Ectodermal cell (in vitro differentiated cells): ENCODE results near the gene CLTCL1.

ENCODE experiments used
- H3K27ac ChIP-seq: 2 replicates; pipeline ENCODE4 v1.7.0; 2013; ENCODE audit warnings: mild to moderate bottlenecking, low read depth, low read length; ENCODE audit not compliant: insufficient read depth, poor library complexity, severe bottlenecking
- H3K27me3 ChIP-seq: 2 replicates; pipeline ENCODE4 v1.7.0; 2013; ENCODE audit warnings: mild to moderate bottlenecking, low read length; ENCODE audit not compliant: insufficient read depth, control insufficient read depth, poor library complexity, severe bottlenecking
- H3K36me3 ChIP-seq: one replicate; pipeline ENCODE4 v1.7.0; 2013; ENCODE audit warnings: low read length; ENCODE audit not compliant: control insufficient read depth, insufficient read depth
- H3K4me1 ChIP-seq: one replicate; pipeline ENCODE4 v1.7.0; 2013; ENCODE audit warnings: low read length; ENCODE audit not compliant: control insufficient read depth, insufficient read depth
- H3K4me3 ChIP-seq: 2 replicates; pipeline ENCODE4 v1.7.0; 2013; ENCODE audit warnings: low read depth, low read length, control low read depth; ENCODE audit not compliant: insufficient read depth
- H3K9me3 ChIP-seq: 2 replicates; pipeline ENCODE4 v1.7.0; 2013; ENCODE audit warnings: mild to moderate bottlenecking, low read length, moderate library complexity; ENCODE audit not compliant: control insufficient read depth
- WGBS, 2 experiments: methylation state at CpG; one replicate each; pipeline ENCODE4 v1.1.7; 2013; ENCODE audit warnings: missing lambda C conversion rate in 2 of 2; 5-methylcytosine and 5-hydroxymethylcytosine counted together

Gene CLTCL1

DNA sequence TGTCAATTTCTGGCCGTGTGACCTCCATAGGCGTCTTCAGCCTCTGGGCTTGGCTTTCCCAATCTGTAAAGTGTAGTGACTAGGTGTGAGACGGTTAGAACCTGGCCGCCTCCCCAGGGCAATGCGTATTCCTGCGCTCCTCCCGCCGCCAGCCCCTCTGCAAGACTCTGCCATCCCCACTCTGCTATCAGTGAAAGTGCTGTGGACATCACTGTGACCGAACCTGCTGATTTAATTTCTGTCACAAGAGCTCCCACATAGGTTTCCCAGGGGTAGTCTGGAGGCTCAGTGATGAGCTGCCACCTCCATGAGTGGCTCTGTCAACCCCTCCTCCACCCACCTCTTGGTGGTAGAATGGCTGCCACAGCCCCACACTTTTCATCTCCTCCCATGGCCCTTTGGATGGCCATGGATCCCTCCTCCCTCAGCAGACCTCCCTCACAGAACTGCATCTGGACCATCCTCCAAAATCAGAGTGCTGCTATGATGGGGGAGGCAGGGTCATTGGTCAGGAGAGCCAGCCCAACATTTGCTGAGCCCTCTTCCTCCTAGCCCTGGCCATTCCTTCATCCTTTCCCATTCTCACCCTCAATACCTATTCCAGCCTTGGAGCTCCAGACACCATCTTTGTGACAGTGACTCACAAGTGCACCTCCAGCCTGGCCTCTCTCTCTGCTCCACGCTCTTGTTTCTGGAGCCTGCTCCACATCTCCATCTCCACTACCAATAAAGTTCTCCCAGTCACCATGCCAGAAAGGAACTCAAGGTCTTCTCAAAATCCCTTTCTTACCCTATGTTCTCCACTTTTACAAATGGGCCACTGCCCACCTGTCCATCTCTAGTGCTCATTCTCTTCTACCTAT lies 140.0 kb downstream of the CLTCL1 start:
- Histone ChIP-seq H3K9me3 (no peaks in the 10 kb centered on the region), H3K27me3 (peaks cover 79% of the 10 kb centered on the region), H3K4me3 (no peak overlapping the region), H3K27ac (no peak overlapping the region), H3K4me1 (no peaks in the 10 kb centered on the region), H3K36me3 (no peaks in the 10 kb centered on the region)
- WGBS, 2 experiments = 59 to 67% methylated on average over 10 of the region's 10 CpGs

DNA sequence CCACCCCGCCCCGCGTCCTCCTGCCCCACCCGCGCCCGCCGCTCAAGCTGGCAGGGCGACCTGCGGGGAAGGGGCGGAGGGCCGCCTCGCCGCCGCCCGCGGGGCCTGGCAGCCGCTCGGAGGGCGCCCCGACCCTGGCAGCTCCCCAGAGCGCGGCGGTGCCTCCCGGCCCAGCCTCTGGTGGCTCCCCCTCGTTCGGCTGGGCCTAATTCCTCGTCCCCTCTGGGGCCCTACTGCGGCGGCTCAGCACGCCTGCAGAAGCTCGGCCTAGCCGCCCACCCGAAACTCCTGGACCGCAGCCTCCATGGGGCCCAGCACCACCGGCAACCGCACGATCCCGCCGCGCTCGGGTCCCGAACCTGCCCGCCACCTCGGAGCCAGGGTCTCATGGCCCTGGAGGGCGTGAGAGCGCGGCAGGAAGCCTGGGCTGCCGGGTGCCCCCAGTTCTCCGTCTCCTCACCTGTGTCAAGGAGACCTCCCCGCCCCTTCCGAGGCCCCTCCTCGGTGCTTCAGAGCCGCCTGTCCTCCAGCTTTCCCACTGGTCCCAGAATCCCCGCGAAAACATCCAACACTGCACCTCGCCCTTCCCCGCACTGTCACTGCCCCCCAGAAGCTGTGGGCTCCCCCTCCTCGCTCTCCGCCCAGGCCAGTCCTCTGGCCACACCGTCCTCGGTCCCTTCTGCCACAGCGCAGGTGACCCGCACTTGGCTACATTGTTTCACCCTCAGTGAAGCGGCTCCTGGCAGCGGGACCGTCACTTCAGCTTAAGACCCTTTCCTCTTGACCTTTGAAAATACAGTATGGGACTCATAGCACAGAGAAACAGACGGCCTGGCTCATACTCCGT lies 140.8 kb downstream of the CLTCL1 start:
- Histone ChIP-seq H3K4me3 (no peak overlapping the region), H3K4me1 (no peaks in the 10 kb centered on the region), H3K9me3 (no peaks in the 10 kb centered on the region), H3K27me3 (peaks cover 84% of the 10 kb centered on the region), H3K36me3 (no peaks in the 10 kb centered on the region), H3K27ac (no peak overlapping the region)
- 21 to 22% methylated on average over 68 of the region's 68 CpGs for WGBS, 2 experiments

DNA sequence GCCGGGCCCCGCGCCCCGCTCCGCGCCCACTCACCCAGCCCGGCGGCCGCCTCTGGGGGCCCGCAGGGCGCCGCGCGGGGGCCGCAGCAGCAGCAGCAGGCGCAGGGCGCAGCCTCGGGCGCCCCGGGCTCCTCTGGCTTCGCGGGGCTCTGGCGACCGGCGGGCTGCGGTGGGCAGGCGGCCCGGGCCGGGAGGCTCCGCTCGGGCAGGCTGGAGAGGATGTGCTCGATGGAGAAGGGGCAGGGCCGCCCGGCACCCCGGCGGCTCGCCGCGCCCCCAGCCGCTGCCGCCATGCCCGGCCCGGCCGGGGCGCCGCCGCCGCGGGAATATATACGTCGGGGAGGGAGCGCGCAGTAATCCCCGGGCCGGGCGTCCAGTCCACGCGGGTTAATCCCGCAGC lies 141.5 kb downstream of the CLTCL1 start, which contains the start of gene GSC2:
Gene GSC2 (minus strand): TSS at position 302 of the 400 bp plus-strand sequence. CDS start 9 bp downstream, at position 293.
- Histone ChIP-seq H3K36me3 (no peaks in the 10 kb centered on the region), H3K27me3 (peaks cover 86% of the 10 kb centered on the region), H3K4me3 (no peak within 1 kb of the TSS)

DNA sequence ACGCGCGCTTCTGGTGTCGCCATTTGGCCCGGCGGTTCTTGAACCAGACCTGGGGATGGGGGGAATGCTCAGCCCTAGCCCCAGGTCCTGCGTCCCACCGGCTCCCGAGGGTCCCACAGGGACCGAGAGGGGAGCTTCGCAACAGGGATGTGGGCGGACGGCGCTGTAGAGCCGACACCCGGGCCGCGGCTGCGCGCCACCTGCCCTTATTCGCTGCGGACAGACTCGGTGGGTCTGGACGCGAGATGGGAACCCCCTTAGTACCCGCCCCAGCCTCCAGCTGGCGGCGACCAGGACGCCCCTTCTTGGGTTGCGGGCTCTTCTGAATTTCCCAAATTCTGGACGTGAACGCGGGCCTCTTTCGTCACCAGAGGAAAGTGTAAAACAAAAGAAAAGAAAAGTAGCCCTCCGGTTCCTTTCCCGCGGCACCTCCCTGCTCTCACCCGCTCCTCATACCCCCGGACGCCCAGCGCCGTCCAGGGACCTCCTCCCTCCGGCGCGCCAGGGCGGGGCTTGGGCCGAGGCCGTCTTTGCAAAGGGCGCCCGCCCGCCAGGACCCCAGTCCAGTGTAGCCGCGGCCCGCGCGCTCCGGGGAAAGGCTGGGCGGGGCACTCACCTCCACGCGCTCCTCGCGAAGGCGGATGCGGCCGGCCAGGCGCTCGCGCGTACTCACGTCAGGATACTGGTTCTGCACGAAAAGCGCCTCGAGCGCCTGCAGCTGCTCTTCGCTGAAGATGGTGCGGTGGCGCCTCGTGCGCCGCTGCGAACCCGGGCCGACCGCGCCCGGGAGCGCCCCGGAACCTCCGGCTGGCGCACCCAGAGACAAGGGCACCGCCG lies 142.3 kb downstream of the CLTCL1 start:
- Histone ChIP-seq H3K9me3 (no peaks in the 10 kb centered on the region), H3K4me3 (no peak overlapping the region), H3K4me1 (no peaks in the 10 kb centered on the region), H3K27me3 (peaks cover 86% of the 10 kb centered on the region), H3K27ac (no peak overlapping the region), H3K36me3 (no peaks in the 10 kb centered on the region)
- 15 to 17% methylated on average over 92 of the region's 92 CpGs for WGBS, 2 experiments

More for the DNA sequence above, 141.5 kb downstream of the CLTCL1 start, which contains the start of gene GSC2:
- Histone ChIP-seq H3K4me1 (no peaks in the 10 kb centered on the region), H3K9me3 (no peaks in the 10 kb centered on the region), H3K27ac (no peak within 1 kb of the TSS)
- 4% methylated on average over 59 of the region's 59 CpGs for WGBS, 2 experiments

DNA sequence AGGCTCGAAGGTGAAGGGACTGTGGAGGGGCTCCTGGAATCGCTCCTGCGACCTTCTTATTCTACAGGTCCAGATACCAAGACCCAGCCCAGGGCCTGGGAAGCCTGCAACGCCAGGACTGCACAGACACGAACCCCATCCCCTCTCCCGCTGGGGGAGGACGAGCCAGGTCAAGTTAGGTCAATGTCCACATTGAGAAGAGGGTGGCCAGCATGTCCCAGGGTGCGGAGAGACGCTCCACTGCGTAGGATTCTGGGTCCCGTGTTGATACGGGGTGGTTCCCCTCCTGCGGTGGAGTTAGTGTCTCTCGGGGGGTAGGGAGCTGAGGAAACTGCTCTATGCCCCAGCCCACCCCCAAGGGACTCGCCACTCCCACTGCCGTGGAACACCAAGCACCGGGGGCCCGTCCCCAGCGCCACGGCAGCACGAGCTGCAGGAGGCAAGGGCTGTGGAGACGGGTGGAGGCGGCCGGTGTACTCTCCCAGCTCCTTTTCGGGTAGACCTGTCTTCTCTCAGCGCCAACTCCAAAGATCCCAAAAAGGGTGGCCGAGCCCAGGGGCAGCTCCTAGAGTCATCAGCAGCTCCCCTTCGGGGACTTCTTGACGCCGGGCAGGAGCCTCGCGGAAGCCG lies 143.0 kb downstream of the CLTCL1 start:
- Histone ChIP-seq H3K27ac (no peak overlapping the region), H3K4me3 (no peak overlapping the region), H3K9me3 (no peaks in the 10 kb centered on the region), H3K36me3 (no peaks in the 10 kb centered on the region), H3K4me1 (no peaks in the 10 kb centered on the region), H3K27me3 (peaks cover 80% of the 10 kb centered on the region)
- 79 to 83% methylated on average over 33 of the region's 33 CpGs for WGBS, 2 experiments

DNA sequence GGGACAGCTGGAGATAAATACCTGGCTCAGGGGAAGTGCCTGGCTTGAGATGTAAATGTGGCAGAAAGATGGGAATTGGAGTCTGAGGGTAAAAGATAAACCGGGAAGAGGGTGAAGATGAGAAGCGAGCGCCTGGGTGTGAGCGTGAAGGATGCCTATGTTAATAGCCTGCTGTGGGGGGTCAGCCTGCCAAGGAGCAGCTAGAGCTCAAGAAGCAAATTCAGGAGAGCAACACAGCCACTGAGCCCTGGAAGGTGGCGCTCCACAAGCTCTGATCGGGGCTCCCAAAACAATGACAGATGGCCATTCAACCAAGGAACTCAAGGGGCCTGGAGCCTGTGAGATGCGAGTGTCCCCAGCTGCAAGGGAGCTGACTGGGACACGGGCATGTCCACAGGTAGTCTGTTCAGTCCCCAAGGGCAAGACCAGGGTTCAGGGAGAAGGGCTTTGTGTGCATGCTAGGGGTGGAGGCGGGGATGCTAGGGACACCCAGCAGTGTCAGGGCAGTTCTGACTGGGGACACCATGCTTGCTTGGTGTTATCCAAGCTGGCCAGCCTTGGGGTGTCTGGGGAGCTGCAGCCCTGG lies 144.2 kb downstream of the CLTCL1 start:
- Histone ChIP-seq H3K9me3 (no peaks in the 10 kb centered on the region), H3K4me1 (no peaks in the 10 kb centered on the region), H3K4me3 (no peak overlapping the region), H3K27ac (no peak overlapping the region), H3K36me3 (no peaks in the 10 kb centered on the region), H3K27me3 (peaks cover 68% of the 10 kb centered on the region)
- 32 to 33% methylated on average over 9 of the region's 9 CpGs for WGBS, 2 experiments

DNA sequence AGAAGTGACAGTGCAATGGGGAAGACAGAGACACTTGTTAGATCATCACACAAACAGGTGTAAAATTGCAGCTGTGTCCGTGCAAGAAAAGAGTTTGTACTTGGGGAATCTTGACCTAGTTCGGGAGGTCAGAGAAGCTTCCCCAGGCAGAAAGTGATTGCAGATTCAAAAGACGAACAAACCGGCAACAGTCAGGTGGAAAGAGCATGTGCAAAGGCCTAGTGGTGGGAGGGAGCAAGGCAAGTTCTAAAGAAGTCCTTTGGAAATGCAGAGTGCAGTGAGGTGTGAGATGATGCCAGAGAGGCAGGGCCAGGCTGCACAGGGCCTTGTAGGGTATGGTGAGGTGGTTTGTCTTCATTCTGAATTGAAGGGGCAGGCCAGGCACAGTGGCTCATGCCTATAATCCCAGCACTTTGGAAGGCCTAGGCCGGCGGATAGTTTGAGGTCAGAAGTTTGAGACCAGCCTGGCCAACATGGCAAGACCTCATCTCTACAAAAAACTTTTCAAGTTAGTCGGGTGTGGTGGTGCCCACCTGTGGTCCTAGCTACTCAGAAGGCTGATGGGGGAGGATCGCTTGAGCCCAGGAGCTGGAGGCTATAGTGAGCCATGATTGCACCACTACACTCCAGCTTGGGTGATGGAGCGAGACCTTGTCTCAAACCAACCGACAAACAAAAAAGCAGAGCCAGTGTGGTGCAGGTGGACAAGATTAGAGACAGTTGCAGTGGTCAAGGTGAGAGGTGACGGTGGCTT lies 145.1 kb downstream of the CLTCL1 start:
- no peaks in the 10 kb centered on the region for H3K36me3 ChIP-seq
- no peak overlapping the region for H3K27ac ChIP-seq
- no peak overlapping the region for H3K4me3 ChIP-seq
- H3K27me3 ChIP-seq = peaks cover 59% of the 10 kb centered on the region
- no peaks in the 10 kb centered on the region for H3K9me3 ChIP-seq
- WGBS, 2 experiments = 83 to 86% methylated on average over 11 of the region's 11 CpGs
- H3K4me1 ChIP-seq = no peaks in the 10 kb centered on the region

DNA sequence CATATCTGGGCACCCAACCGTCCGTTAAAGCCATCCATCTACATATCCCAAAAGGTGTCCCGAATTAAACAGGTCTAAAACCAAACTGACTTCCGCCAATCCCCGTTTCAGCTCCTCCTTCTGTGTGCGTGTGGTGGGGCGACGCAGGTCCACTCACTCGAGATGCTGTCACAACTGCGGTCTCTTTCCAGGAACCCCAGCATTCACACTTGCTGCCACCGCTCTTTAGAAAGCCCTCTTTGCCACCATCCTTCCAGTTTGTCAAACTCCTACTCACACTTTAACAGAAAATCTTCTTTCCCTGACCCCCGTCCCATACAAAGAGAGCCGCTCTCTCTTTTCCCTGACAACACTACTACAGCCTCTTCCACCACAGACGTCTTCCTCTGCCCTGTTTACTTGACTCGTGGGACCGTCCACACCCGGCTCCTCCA lies 147.5 kb downstream of the CLTCL1 start:
- 7 to 11% methylated on average over 17 of the region's 17 CpGs for WGBS, 2 experiments
- peak overlapping the region; percentile 91 for H3K4me3 ChIP-seq
- no peak overlapping the region for H3K27ac ChIP-seq
- no peaks in the 10 kb centered on the region for H3K9me3 ChIP-seq
- H3K36me3 ChIP-seq = peaks cover 12% of the 10 kb centered on the region
- no peaks in the 10 kb centered on the region for H3K4me1 ChIP-seq
- H3K27me3 ChIP-seq = peaks cover 35% of the 10 kb centered on the region

DNA sequence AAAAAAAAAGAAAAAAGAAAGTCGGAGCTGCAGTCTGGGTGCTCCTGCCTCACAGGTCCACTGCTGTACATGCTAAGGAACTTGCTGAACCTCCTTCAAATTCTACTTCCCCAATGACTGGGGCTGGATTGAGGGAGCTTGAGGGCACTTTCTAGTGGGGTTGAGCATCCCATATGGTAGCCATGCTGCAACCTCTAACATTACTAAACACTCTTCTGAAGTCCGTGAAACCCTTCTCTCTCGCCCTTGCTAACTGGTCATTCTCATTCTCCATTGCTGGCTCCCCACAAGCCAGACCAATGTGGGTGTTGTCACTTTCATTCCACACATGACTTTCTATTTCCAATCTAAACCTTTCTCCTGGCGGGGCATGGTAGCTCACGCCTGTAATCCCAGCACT lies 148.3 kb downstream of the CLTCL1 start:
- Histone ChIP-seq H3K27ac (no peak overlapping the region), H3K27me3 (peaks cover 27% of the 10 kb centered on the region), H3K4me1 (no peaks in the 10 kb centered on the region), H3K36me3 (peaks cover 12% of the 10 kb centered on the region), H3K4me3 (no peak overlapping the region), H3K9me3 (no peaks in the 10 kb centered on the region)
- WGBS, 2 experiments = 84 to 90% methylated on average over 5 of the region's 5 CpGs
